ENCODE measurements around the gene TMEM74B. TPM values are rescaled to one million over a fixed set of nuclear protein-coding genes. Genes with fewer than 3 reads are reported as not detected.

Gene TMEM74B
- total RNA-seq, 4 donors from 2014 or later = 0.71 to 2.1 (median 1.2) TPM

- WGBS = 54% methylated on average over 4 of the region's 4 CpGs
- Histone ChIP-seq H3K27ac (replicated peaks in 1 of 4) (no peak overlapping the region), H3K9me3 (no peaks in the 10 kb centered on the region), H3K4me3 (no peak overlapping the region), H3K36me3 (no peaks in the 10 kb centered on the region), H3K27me3 (peaks cover 0 to 46% (median 0%) of the 10 kb centered on the region in 4 donors), H3K4me1 (peaks cover 0 to 9% (median 3%) of the 10 kb centered on the region in 4 donors)
- intact Hi-C loops (cut with DNase I) = loop anchor here (5.0 to 10.0 kb wide), 3 partner anchors 98 to 398 kb away; partner anchors contain the start of gene PSMF1
- TF ChIP-seq EP300 (IDR thresholded peaks at IDR 0.05) (no peak), CTCF (IDR thresholded peaks at IDR 0.05) (no peak), POLR2AphosphoS5 (IDR thresholded peaks at IDR 0.05) (no peak), POLR2A (IDR thresholded peaks at IDR 0.05; ENCODE audit: low read depth) (no peak)
- no peak for DNase-seq (ENCODE audit: extremely low spot score)
These were observed 30.1 kb upstream of the TMEM74B start for GRCh38 chr20:1214838-1215261.

- peaks cover 0 to 56% (median 0%) of the 10 kb centered on the region in 4 donors for H3K27me3 ChIP-seq
- 13% methylated on average over 20 of the region's 21 CpGs for WGBS
- no peaks in the 10 kb centered on the region for H3K36me3 ChIP-seq
- TF ChIP-seq EP300 (IDR thresholded peaks at IDR 0.05) (no peak), CTCF (IDR thresholded peaks at IDR 0.05) (peak; percentile 58 to 85 (median 63)), POLR2AphosphoS5 (IDR thresholded peaks at IDR 0.05) (peak in 1 of 2 donors; percentile 10)
- intact Hi-C loops (cut with DNase I) = loop anchor here (5.0 to 10.0 kb wide), 3 partner anchors 96 to 396 kb away; partner anchors contain the start of gene PSMF1
- no peaks in the 10 kb centered on the region for H3K9me3 ChIP-seq
- H3K4me1 ChIP-seq = peaks cover 0 to 9% (median 3%) of the 10 kb centered on the region in 4 donors
- DNase-seq (ENCODE audit: extremely low spot score) = no peak
- H3K27ac ChIP-seq (replicated peaks in 1 of 4) = no peak overlapping the region
- no peak overlapping the region for H3K4me3 ChIP-seq
These were observed 28.0 kb upstream of the TMEM74B start for GRCh38 chr20:1212607-1213396.

GRCh38 chr20:1212023-1212422 lies 27.2 kb upstream of the TMEM74B start:
- Histone ChIP-seq H3K27ac (replicated peaks in 1 of 4) (no peak overlapping the region), H3K4me1 (peaks cover 0 to 9% (median 3%) of the 10 kb centered on the region in 4 donors), H3K27me3 (peaks cover 0 to 53% (median 0%) of the 10 kb centered on the region in 4 donors), H3K9me3 (no peaks in the 10 kb centered on the region), H3K36me3 (no peaks in the 10 kb centered on the region), H3K4me3 (no peak overlapping the region)
- TF ChIP-seq POLR2A (IDR thresholded peaks at IDR 0.05; ENCODE audit: low read depth) = no peak
- TF ChIP-seq CTCF (IDR thresholded peaks at IDR 0.05) = no peak
- no peak for TF ChIP-seq POLR2AphosphoS5 (IDR thresholded peaks at IDR 0.05)
- TF ChIP-seq EP300 (IDR thresholded peaks at IDR 0.05) = no peak
- DNase-seq (ENCODE audit: extremely low spot score) = no peak
- intact Hi-C loops (cut with DNase I) = loop anchor here (5.0 to 10.0 kb wide), 3 partner anchors 95 to 395 kb away; partner anchors contain the start of gene PSMF1

- no peaks in the 10 kb centered on the region for H3K36me3 ChIP-seq
- H3K27me3 ChIP-seq = peaks cover 0 to 41% (median 0%) of the 10 kb centered on the region in 4 donors
- peaks cover 0 to 9% (median 3%) of the 10 kb centered on the region in 4 donors for H3K4me1 ChIP-seq
- DNase-seq (ENCODE audit: extremely low spot score) = no peak
- no peaks in the 10 kb centered on the region for H3K9me3 ChIP-seq
- 95% methylated on average over 1 of the region's 1 CpG for WGBS
- no peak overlapping the region for H3K4me3 ChIP-seq
- TF ChIP-seq CTCF (IDR thresholded peaks at IDR 0.05) (no peak), POLR2AphosphoS5 (IDR thresholded peaks at IDR 0.05) (no peak), POLR2A (IDR thresholded peaks at IDR 0.05; ENCODE audit: low read depth) (no peak), EP300 (IDR thresholded peaks at IDR 0.05) (no peak)
- H3K27ac ChIP-seq (replicated peaks in 1 of 4) = no peak overlapping the region
- intact Hi-C loops (cut with DNase I) = loop anchor here (5.0 to 10.0 kb wide), 3 partner anchors 93 to 393 kb away; partner anchors contain the start of gene PSMF1
These were observed 25.7 kb upstream of the TMEM74B start for GRCh38 chr20:1210501-1210900.
